Metanephros (tissue), 1 donor: ENCODE measurements around the gene OR51V1. TPM values are rescaled to one million over a fixed set of nuclear protein-coding genes. Genes with fewer than 3 reads are reported as not detected.

Experiments used
- total RNA-seq: library from RNA; depleted of rRNA; stranded (reverse); fragments of >200 nt; gene quantifications from one replicate; pipeline ENCODE4 v1.2.3, GENCODE V29; 2014

Gene OR51V1, protein sequence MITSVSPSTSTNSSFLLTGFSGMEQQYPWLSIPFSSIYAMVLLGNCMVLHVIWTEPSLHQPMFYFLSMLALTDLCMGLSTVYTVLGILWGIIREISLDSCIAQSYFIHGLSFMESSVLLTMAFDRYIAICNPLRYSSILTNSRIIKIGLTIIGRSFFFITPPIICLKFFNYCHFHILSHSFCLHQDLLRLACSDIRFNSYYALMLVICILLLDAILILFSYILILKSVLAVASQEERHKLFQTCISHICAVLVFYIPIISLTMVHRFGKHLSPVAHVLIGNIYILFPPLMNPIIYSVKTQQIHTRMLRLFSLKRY
- total RNA-seq: not detected

DNA sequence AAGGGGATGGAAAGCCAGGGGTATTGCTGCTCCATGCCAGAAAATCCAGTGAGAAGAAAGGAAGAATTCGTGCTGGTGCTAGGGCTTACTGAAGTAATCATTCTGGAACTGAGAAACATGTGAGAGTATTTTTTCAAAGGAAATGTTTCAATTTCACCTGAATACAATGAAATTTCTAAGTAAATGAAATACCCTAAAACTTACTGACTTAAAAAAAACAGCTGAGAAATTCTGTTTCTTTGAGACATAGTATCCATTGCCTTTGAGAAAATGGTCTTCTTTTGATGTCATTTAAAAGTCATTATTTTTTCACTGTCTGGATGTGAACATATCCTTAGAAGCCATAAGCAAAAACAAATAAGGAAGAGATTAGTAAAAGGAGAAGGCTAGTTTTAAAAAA lies at the start of gene OR51V1:
TSS of gene OR51V1 (minus strand) at position 101 of the 400 bp plus-strand sequence. CDS start at position 101, 0 bp downstream.

DNA sequence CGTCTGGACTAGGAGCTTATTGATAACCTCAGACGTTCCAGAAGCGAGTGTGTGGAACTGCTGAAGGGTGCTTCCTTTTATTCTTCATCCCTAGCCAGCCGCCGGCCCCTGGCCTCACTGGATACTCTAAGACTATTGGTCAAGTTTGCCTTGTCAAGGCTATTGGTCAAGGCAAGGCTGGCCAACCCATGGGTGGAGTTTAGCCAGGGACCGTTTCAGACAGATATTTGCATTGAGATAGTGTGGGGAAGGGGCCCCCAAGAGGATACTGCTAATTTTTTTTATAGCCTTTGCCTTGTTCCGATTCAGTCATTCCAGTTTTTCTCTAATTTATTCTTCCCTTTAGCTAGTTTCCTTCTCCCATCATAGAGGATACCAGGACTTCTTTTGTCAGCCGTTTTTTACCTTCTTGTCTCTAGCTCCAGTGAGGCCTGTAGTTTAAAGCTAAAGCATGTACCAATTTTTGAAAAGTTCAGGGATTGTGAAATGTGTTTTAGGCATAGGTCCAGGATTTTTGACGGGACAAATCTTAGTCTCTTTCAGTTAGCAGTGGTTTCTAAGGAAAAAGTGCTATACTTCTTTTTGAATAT lies 49.4 kb upstream of the OR51V1 start, which contains the start of gene HBG1:
TSS of gene HBG1 (minus strand) at position 51 of the 590 bp plus-strand sequence. CDS start 53 bp downstream, outside the sequence.

GRCh38 chr11:5234381-5234834 lies 33.9 kb upstream of the OR51V1 start, which contains the start of gene HBD:
HBD (minus strand) TSS chr11:5234483; CDS start chr11:5234433, 50 bp downstream.

DNA sequence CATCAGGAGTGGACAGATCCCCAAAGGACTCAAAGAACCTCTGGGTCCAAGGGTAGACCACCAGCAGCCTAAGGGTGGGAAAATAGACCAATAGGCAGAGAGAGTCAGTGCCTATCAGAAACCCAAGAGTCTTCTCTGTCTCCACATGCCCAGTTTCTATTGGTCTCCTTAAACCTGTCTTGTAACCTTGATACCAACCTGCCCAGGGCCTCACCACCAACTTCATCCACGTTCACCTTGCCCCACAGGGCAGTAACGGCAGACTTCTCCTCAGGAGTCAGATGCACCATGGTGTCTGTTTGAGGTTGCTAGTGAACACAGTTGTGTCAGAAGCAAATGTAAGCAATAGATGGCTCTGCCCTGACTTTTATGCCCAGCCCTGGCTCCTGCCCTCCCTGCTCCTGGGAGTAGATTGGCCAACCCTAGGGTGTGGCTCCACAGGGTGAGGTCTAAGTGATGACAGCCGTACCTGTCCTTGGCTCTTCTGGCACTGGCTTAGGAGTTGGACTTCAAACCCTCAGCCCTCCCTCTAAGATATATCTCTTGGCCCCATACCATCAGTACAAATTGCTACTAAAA lies 26.3 kb upstream of the OR51V1 start, which contains the start of gene HBB:
TSS of gene HBB (minus strand) at position 340 of the 579 bp plus-strand sequence. CDS start at position 290, 50 bp downstream.

DNA sequence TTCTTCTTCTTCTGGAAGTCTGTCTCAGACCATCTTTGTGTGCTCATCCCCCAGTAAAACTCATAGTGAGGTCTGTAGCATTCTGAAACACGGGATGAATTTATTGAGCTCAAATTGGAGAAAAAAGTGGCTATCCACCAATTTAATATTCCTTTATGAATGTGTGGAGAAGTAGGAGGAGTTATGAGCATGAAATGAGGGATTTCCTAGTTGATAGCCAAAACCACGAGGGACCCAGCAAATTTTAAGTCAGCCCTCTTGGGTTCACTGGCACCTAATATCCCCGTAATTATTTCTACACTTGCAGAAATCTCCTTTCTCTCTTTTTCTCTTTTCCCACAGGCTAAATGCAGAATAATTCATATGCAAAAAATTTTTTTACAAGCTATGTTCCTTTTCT lies 45.8 kb downstream of the OR51V1 start, which contains the start of gene OR52A1:
TSS of gene OR52A1 (minus strand) at position 101 of the 400 bp plus-strand sequence. CDS start 2,388 bp downstream, outside the sequence.

Other genes with a start within 250 kb of the OR51V1 start
- gene OR51A2, start 245.0 kb downstream of the OR51V1 start, total RNA-seq: not detected
- not detected for gene OR51L1, start 205.8 kb downstream of the OR51V1 start, total RNA-seq
- not detected for gene OR52J3, start 154.2 kb downstream of the OR51V1 start, total RNA-seq
- gene OR52E2, start 141.1 kb downstream of the OR51V1 start, total RNA-seq: not detected
- not detected for gene OR52E1, start 131.1 kb downstream of the OR51V1 start, total RNA-seq
- gene OR52A5, start 62.3 kb downstream of the OR51V1 start, total RNA-seq: not detected
- gene OR52A1, start 45.9 kb downstream of the OR51V1 start, total RNA-seq: not detected
- 1,761 TPM for gene HBB, start 26.4 kb upstream of the OR51V1 start, total RNA-seq
- gene HBD, start 33.8 kb upstream of the OR51V1 start, total RNA-seq: 1.3 TPM
- gene HBG1, start 49.2 kb upstream of the OR51V1 start, total RNA-seq: 65.3 TPM
- gene HBG2, start 54.1 kb upstream of the OR51V1 start, total RNA-seq: 14,762 TPM
- gene HBE1, start 69.3 kb upstream of the OR51V1 start, total RNA-seq: 23.8 TPM
- 1.5 TPM for gene OR51B4, start 101.3 kb upstream of the OR51V1 start, total RNA-seq
- 0.47 TPM for gene OR51B2, start 123.6 kb upstream of the OR51V1 start, total RNA-seq
- gene OR51B5, start 142.8 kb upstream of the OR51V1 start, total RNA-seq: 2.3 TPM
- not detected for gene OR51B6, start 150.8 kb upstream of the OR51V1 start, total RNA-seq
- gene OR51M1, start 183.1 kb upstream of the OR51V1 start, total RNA-seq: not detected
- gene OR51Q1, start 221.4 kb upstream of the OR51V1 start, total RNA-seq: not detected
- 0.64 TPM for gene OR51I1, start 240.8 kb upstream of the OR51V1 start, total RNA-seq
- gene OR51I2, start 248.6 kb upstream of the OR51V1 start, total RNA-seq: not detected